HT1080 (cell line): ENCODE data around the gene THSD4. TPM values are rescaled to one million over a fixed set of nuclear protein-coding genes. Genes with fewer than 3 reads are reported as not detected.

Experiments used
- DNase-seq: peaks from one replicate; pipeline ENCODE4 v3.0.0-alpha.2; 2015; ENCODE audit warnings: low read depth
- total RNA-seq: library from RNA; depleted of rRNA; stranded (reverse); fragments of >200 nt; shearing (Covaris generic); gene quantifications from 2 replicates; pipeline ENCODE4 v1.2.3, GENCODE V29; 2014

THSD4 gene
- total RNA-seq, 1 experiment from 2014 or later = 11.8 TPM

GRCh38 chr15:71610728-71611552, 495.7 kb downstream of the THSD4 start:
- no peak for DNase-seq

GRCh38 chr15:71611553-71612396, 496.5 kb downstream of the THSD4 start:
- DNase-seq = no peak

- no peak for DNase-seq
Observed at GRCh38 chr15:71612397-71612722, 497.1 kb downstream of the THSD4 start.

- DNase-seq = no peak
Observed at GRCh38 chr15:71612869-71613268, 497.6 kb downstream of the THSD4 start.

- DNase-seq = no peak
Observed at GRCh38 chr15:71623111-71623510, 507.8 kb downstream of the THSD4 start.

- no peak for DNase-seq
Observed at GRCh38 chr15:71626596-71627088, 511.4 kb downstream of the THSD4 start.

GRCh38 chr15:71627188-71627587, 511.9 kb downstream of the THSD4 start:
- no peak for DNase-seq

GRCh38 chr15:71627604-71628003, 512.3 kb downstream of the THSD4 start:
- no peak for DNase-seq

- DNase-seq = no peak
Observed at GRCh38 chr15:71628988-71629770, 513.9 kb downstream of the THSD4 start.

GRCh38 chr15:71629781-71630474, 514.7 kb downstream of the THSD4 start:
- no peak for DNase-seq

GRCh38 chr15:71630475-71630809, 515.2 kb downstream of the THSD4 start:
- DNase-seq = no peak

GRCh38 chr15:71632576-71633195, 517.4 kb downstream of the THSD4 start:
- DNase-seq = no peak

GRCh38 chr15:71634820-71635560, 519.7 kb downstream of the THSD4 start:
- DNase-seq = no peak

GRCh38 chr15:71635735-71636134, 520.5 kb downstream of the THSD4 start:
- DNase-seq = no peak

- DNase-seq = no peak
Observed at GRCh38 chr15:71638876-71639275, 523.6 kb downstream of the THSD4 start.

- no peak for DNase-seq
Observed at GRCh38 chr15:71639471-71639870, 524.2 kb downstream of the THSD4 start.

GRCh38 chr15:71643918-71644317, 528.6 kb downstream of the THSD4 start:
- no peak for DNase-seq

- no peak for DNase-seq
Observed at GRCh38 chr15:71646767-71647486, 531.7 kb downstream of the THSD4 start.

GRCh38 chr15:71647487-71647808, 532.2 kb downstream of the THSD4 start:
- no peak for DNase-seq
